Breast epithelium (tissue), 3 donors: ENCODE results near the gene PHLPP2.

ENCODE experiments used
- POLR2A ChIP-seq: fragments of 450-650 bp; IDR thresholded peaks from one replicate; pipeline ENCODE4 v1.6.1; 2016; ENCODE audit warnings: antibody characterized with exemption, mild to moderate bottlenecking, moderate library complexity
- POLR2AphosphoS5 ChIP-seq, 3 donors: sonication (generic); formaldehyde crosslinking; IDR thresholded peaks; one replicate each; pipeline ENCODE4 v1.6.1; 2017; ENCODE audit warnings: antibody characterized with exemption in 3 of 3
- TF ChIP-seq, protein P1 (sequence below), 3 donors: fragments of 450-650 bp; IDR thresholded peaks; one replicate each; pipeline ENCODE4 v1.5.1; 2016 to 2017; ENCODE audit warnings: antibody characterized with exemption in 3 of 3, mild to moderate bottlenecking in 3 of 3, moderate library complexity in 3 of 3

DNA sequence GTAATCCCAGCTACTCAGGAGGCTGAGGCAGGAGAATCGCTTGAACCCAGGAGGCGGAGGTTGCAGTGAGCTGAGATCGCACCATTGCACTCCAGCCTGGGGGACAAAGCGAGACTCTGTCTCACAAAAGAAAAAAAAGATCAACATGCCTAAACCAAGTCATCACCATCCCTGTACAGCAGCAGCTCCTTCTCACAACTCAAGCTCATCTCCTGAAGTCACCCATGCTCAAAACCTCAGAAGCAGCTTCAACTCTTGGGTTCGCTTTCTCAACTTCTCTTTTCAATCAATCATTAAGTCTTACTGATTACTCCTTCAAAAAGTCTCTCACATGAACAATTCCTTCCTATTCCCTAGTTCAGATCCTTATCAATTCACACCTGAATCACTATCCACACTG is 31.3 kb downstream of the PHLPP2 start:
- no peak for TF ChIP-seq POLR2A
- TF ChIP-seq, protein P1, sequence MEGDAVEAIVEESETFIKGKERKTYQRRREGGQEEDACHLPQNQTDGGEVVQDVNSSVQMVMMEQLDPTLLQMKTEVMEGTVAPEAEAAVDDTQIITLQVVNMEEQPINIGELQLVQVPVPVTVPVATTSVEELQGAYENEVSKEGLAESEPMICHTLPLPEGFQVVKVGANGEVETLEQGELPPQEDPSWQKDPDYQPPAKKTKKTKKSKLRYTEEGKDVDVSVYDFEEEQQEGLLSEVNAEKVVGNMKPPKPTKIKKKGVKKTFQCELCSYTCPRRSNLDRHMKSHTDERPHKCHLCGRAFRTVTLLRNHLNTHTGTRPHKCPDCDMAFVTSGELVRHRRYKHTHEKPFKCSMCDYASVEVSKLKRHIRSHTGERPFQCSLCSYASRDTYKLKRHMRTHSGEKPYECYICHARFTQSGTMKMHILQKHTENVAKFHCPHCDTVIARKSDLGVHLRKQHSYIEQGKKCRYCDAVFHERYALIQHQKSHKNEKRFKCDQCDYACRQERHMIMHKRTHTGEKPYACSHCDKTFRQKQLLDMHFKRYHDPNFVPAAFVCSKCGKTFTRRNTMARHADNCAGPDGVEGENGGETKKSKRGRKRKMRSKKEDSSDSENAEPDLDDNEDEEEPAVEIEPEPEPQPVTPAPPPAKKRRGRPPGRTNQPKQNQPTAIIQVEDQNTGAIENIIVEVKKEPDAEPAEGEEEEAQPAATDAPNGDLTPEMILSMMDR (IDR thresholded peaks at IDR 0.05): no peak
- no peak for TF ChIP-seq POLR2AphosphoS5 (IDR thresholded peaks at IDR 0.05)
